ENCODE measurements around the gene IL1RL2. TPM values are rescaled to one million over a fixed set of nuclear protein-coding genes. Genes with fewer than 3 reads are reported as not detected.

Gene IL1RL2
- total RNA-seq, 1 donor from 2014 or later = 5.2 TPM

GRCh38 chr2:102284611-102285010, 97.8 kb downstream of the IL1RL2 start:
- TF ChIP-seq POLR2A (IDR thresholded peaks at IDR 0.05) (no peak), POLR2AphosphoS5 (IDR thresholded peaks at IDR 0.05; ENCODE audit: insufficient read depth in 1 of 2, low read depth in 1 of 2) (no peak)
- TF ChIP-seq, protein P1, sequence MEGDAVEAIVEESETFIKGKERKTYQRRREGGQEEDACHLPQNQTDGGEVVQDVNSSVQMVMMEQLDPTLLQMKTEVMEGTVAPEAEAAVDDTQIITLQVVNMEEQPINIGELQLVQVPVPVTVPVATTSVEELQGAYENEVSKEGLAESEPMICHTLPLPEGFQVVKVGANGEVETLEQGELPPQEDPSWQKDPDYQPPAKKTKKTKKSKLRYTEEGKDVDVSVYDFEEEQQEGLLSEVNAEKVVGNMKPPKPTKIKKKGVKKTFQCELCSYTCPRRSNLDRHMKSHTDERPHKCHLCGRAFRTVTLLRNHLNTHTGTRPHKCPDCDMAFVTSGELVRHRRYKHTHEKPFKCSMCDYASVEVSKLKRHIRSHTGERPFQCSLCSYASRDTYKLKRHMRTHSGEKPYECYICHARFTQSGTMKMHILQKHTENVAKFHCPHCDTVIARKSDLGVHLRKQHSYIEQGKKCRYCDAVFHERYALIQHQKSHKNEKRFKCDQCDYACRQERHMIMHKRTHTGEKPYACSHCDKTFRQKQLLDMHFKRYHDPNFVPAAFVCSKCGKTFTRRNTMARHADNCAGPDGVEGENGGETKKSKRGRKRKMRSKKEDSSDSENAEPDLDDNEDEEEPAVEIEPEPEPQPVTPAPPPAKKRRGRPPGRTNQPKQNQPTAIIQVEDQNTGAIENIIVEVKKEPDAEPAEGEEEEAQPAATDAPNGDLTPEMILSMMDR (IDR thresholded peaks at IDR 0.05) = no peak
- H3K9me3 ChIP-seq = no peaks in the 10 kb centered on the region
- DNase-seq (ENCODE audit: extremely low spot score in 2 of 2) = no peak
- H3K4me1 ChIP-seq = no peaks in the 10 kb centered on the region
- H3K36me3 ChIP-seq = no peaks in the 10 kb centered on the region
- no peaks in the 10 kb centered on the region for H3K27me3 ChIP-seq
- H3K4me3 ChIP-seq = no peak overlapping the region
- intact Hi-C loops (cut with DNase I) = no loop called here
- no peak overlapping the region for H3K27ac ChIP-seq

- H3K27me3 ChIP-seq = no peaks in the 10 kb centered on the region
- no peak overlapping the region for H3K4me3 ChIP-seq
- intact Hi-C loops (cut with DNase I) = no loop called here
- H3K4me1 ChIP-seq = no peaks in the 10 kb centered on the region
- DNase-seq (ENCODE audit: extremely low spot score in 2 of 2) = no peak
- H3K9me3 ChIP-seq = no peaks in the 10 kb centered on the region
- H3K27ac ChIP-seq = no peak overlapping the region
- TF ChIP-seq, protein P1 (IDR thresholded peaks at IDR 0.05) = no peak
- TF ChIP-seq POLR2A (IDR thresholded peaks at IDR 0.05) (no peak), POLR2AphosphoS5 (IDR thresholded peaks at IDR 0.05; ENCODE audit: insufficient read depth in 1 of 2, low read depth in 1 of 2) (no peak)
- no peaks in the 10 kb centered on the region for H3K36me3 ChIP-seq
Observed at GRCh38 chr2:102285368-102285767, 98.5 kb downstream of the IL1RL2 start.

DNA sequence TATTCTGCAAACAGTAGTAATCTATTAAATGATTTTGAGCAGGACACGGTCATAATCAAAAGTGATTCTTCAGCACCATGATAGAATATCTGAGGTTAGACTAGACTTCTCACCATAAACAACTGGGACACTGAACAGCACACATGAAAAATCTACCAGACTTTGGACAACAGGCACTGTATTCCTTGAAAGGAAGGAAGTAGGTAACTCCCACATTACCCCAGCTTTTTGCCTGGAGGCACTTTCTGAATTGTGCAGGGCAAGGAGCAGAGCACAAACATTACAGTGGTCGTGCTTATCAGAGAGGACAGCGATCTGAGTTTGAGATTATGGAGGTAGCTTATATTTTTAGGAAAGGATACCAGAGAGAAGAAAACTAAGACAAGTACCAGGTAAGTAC, 99.2 kb downstream of the IL1RL2 start:
- intact Hi-C loops (cut with DNase I) = no loop called here
- Histone ChIP-seq H3K27ac (no peak overlapping the region), H3K27me3 (no peaks in the 10 kb centered on the region), H3K4me3 (no peak overlapping the region), H3K9me3 (no peaks in the 10 kb centered on the region), H3K4me1 (no peaks in the 10 kb centered on the region), H3K36me3 (no peaks in the 10 kb centered on the region)
- TF ChIP-seq, protein P1 (IDR thresholded peaks at IDR 0.05) = no peak
- TF ChIP-seq POLR2A (IDR thresholded peaks at IDR 0.05) (no peak), POLR2AphosphoS5 (IDR thresholded peaks at IDR 0.05; ENCODE audit: insufficient read depth in 1 of 2, low read depth in 1 of 2) (no peak)
- no peak for DNase-seq (ENCODE audit: extremely low spot score in 2 of 2)

DNA sequence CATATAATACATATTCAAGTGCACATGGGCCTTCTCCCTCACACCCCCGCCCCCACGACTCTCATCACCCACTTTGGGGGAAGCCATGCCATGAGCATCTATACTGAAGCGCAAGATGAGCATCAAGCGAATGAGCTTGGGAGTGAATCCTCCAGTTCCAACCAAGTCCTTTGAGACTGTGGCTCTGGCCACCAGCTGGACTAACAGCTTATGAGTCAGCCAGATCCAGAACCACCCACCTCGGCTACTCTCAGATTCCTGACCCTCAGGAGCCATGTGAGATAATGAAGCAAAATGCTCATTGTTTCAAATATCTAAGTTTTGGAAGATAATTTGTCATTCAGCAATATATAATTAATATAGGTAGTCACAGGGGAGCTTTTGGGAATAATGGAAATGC, 102.3 kb downstream of the IL1RL2 start:
- intact Hi-C loops (cut with DNase I) = no loop called here
- H3K36me3 ChIP-seq = no peaks in the 10 kb centered on the region
- TF ChIP-seq POLR2AphosphoS5 (IDR thresholded peaks at IDR 0.05; ENCODE audit: insufficient read depth in 1 of 2, low read depth in 1 of 2) (no peak), POLR2A (IDR thresholded peaks at IDR 0.05) (no peak)
- TF ChIP-seq, protein P1 (IDR thresholded peaks at IDR 0.05) = no peak
- no peak overlapping the region for H3K27ac ChIP-seq
- DNase-seq (ENCODE audit: extremely low spot score in 2 of 2) = no peak
- no peaks in the 10 kb centered on the region for H3K4me1 ChIP-seq
- H3K9me3 ChIP-seq = no peaks in the 10 kb centered on the region
- no peak overlapping the region for H3K4me3 ChIP-seq
- no peaks in the 10 kb centered on the region for H3K27me3 ChIP-seq

Other genes with a start within 250 kb of the IL1RL2 start
- gene IL1R2, start 195.1 kb upstream of the IL1RL2 start, total RNA-seq = 63.3 TPM
- 79.6 TPM for gene IL1R1, start 44.3 kb upstream of the IL1RL2 start, total RNA-seq
- 10.6 TPM for gene IL1RL1, start 124.5 kb downstream of the IL1RL2 start, total RNA-seq
- gene IL18R1, start 168.8 kb downstream of the IL1RL2 start, total RNA-seq = 4.9 TPM
- 5.9 TPM for gene IL18RAP, start 236.1 kb downstream of the IL1RL2 start, total RNA-seq